Nephron (organoid): Measurements from ENCODE around the gene NR1D1.

Source experiments
- H3K27ac Mint-ChIP-seq, 3 experiments: 2 replicates each; pipeline ENCODE4 v1.8.0; 2020; ENCODE audit warnings: mixed read lengths in 3 of 3, mild to moderate bottlenecking in 2 of 3, moderate library complexity in 1 of 3
- H3K27me3 Mint-ChIP-seq: 2 replicates; pipeline ENCODE4 v1.8.0; 2021; ENCODE audit warnings: low read depth, mild to moderate bottlenecking, moderate library complexity, mixed read lengths
- H3K36me3 Mint-ChIP-seq: 2 replicates; pipeline ENCODE4 v1.8.0; 2020; ENCODE audit warnings: low read depth, mixed read lengths
- H3K4me1 Mint-ChIP-seq: 2 replicates; pipeline ENCODE4 v1.8.0; 2020; ENCODE audit warnings: mixed read lengths
- H3K4me3 Mint-ChIP-seq, 3 experiments: 2 replicates each; pipeline ENCODE4 v1.8.0; 2020; ENCODE audit warnings: mild to moderate bottlenecking in 3 of 3, mixed read lengths in 3 of 3, moderate library complexity in 2 of 3
- H3K9me3 Mint-ChIP-seq: 2 replicates; pipeline ENCODE4 v1.8.0; 2020; ENCODE audit warnings: mixed read lengths
- TF ChIP-seq, protein P1 (sequence below), 3 experiments: fragments of 200-600 bp; sonication (generic); IDR thresholded peaks; one replicate each; pipeline ENCODE4 v1.5.0; 2021; ENCODE audit warnings: antibody characterized with exemption in 3 of 3; ENCODE audit not compliant: unreplicated experiment in 3 of 3

NR1D1 gene

GRCh38 chr17:40108970-40109824 is 8.8 kb upstream of the NR1D1 start:
- Mint-ChIP-seq H3K4me1 (peaks cover 93% of the 10 kb centered on the region), H3K9me3 (no peaks in the 10 kb centered on the region), H3K36me3 (no peaks in the 10 kb centered on the region), H3K27ac (peak overlapping the region; percentile 95 to 96 (median 95)), H3K4me3 (peak overlapping the region in 1 of 3 experiments; percentile 0), H3K27me3 (no peaks in the 10 kb centered on the region)
- TF ChIP-seq, protein P1, sequence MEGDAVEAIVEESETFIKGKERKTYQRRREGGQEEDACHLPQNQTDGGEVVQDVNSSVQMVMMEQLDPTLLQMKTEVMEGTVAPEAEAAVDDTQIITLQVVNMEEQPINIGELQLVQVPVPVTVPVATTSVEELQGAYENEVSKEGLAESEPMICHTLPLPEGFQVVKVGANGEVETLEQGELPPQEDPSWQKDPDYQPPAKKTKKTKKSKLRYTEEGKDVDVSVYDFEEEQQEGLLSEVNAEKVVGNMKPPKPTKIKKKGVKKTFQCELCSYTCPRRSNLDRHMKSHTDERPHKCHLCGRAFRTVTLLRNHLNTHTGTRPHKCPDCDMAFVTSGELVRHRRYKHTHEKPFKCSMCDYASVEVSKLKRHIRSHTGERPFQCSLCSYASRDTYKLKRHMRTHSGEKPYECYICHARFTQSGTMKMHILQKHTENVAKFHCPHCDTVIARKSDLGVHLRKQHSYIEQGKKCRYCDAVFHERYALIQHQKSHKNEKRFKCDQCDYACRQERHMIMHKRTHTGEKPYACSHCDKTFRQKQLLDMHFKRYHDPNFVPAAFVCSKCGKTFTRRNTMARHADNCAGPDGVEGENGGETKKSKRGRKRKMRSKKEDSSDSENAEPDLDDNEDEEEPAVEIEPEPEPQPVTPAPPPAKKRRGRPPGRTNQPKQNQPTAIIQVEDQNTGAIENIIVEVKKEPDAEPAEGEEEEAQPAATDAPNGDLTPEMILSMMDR (IDR thresholded peaks at IDR 0.05; ENCODE audit: unreplicated experiment in 3 of 3) = no peak

DNA sequence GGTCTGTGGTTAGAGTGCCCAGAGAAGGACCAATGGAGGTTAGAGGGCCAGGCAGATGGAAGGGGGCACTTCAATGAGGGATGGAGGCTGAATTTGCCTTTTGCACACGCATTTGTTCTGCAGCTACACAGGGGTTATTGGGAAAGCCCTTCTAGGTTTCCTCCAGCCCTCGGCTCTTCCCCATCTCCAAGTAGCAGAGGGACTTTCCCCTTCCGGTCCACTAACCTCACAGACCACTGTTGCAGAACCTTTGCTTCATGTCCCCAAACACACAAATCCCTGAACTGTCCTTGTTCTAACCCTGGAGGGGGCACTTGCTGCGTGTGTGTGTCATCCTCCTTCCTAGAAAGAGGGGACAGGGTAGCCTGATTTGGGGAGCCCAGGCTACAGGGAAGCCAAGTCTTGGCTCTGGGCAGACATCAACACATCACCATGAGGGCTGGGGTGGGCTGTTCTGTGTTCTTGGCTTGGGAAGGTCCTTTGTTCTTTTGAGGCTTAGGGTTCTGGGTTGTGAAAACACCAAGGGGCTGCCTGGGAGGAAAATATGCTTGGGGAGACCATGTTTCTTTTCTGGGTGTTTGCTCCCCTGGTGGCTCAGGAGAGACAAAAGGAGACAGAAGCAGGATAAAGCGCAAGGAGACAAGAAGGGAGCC is 7.3 kb upstream of the NR1D1 start:
- TF ChIP-seq, protein P1 (IDR thresholded peaks at IDR 0.05; ENCODE audit: unreplicated experiment in 3 of 3) = no peak
- no peaks in the 10 kb centered on the region for H3K9me3 Mint-ChIP-seq
- H3K4me3 Mint-ChIP-seq = peak overlapping the region; percentile 48 to 63 (median 58)
- H3K4me1 Mint-ChIP-seq = peaks cover 94% of the 10 kb centered on the region
- peak overlapping the region; percentile 95 to 99 (median 99) for H3K27ac Mint-ChIP-seq
- H3K36me3 Mint-ChIP-seq = no peaks in the 10 kb centered on the region
- H3K27me3 Mint-ChIP-seq = no peaks in the 10 kb centered on the region

DNA sequence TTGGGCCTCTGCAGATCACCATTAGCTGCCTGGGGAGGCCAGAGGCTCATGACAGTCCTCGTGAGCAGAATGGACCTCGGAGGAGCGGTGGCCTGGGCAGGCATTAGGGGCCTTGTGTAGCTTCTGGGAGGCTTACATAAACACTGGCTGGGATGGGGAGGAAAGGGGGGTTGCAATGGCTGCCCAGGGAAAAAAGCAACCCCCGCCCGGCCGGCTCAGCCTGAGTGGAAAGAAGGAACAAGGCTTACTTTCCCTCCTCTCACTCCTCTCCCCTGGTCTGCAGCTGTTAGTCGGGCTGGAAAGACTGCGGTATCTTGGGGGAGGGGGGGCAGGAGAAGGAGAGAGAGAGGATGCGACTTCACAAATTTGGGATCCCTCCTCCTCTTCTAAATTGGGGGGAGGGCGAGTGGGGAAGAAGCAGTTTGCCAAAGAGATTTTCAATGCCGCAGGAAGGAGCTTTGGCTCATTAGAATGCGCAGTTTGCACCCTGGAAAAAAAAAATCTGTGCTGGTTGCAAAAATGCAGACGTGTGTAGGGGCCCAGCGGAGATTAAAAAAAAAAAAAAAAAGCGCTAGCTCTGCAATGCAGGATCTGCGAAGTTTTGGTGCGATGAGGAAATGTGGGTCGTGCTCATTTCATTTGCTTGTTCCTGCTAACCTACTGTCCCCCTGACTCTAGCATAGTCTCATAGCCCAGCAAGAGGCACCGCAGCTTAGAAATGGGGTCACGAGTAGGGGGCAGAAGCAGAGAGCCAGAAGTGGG is 6.6 kb upstream of the NR1D1 start:
- peak overlapping the region; percentile 48 to 63 (median 58) for H3K4me3 Mint-ChIP-seq
- no peaks in the 10 kb centered on the region for H3K27me3 Mint-ChIP-seq
- H3K4me1 Mint-ChIP-seq = peaks cover 90% of the 10 kb centered on the region
- peak overlapping the region; percentile 95 to 99 (median 99) for H3K27ac Mint-ChIP-seq
- H3K9me3 Mint-ChIP-seq = no peaks in the 10 kb centered on the region
- TF ChIP-seq, protein P1 (IDR thresholded peaks at IDR 0.05; ENCODE audit: unreplicated experiment in 3 of 3) = no peak
- no peaks in the 10 kb centered on the region for H3K36me3 Mint-ChIP-seq

- no peaks in the 10 kb centered on the region for H3K9me3 Mint-ChIP-seq
- H3K36me3 Mint-ChIP-seq = no peaks in the 10 kb centered on the region
- TF ChIP-seq, protein P1 (IDR thresholded peaks at IDR 0.05; ENCODE audit: unreplicated experiment in 3 of 3) = no peak
- H3K4me1 Mint-ChIP-seq = peaks cover 90% of the 10 kb centered on the region
- H3K4me3 Mint-ChIP-seq = peak overlapping the region; percentile 48 to 63 (median 58)
- no peaks in the 10 kb centered on the region for H3K27me3 Mint-ChIP-seq
- H3K27ac Mint-ChIP-seq = peak overlapping the region; percentile 95 to 99 (median 99)
Measured at GRCh38 chr17:40105861-40106759, 5.7 kb upstream of the NR1D1 start.
